GM23248 (cell line): ENCODE data around the gene IQCN. TPM values are rescaled to one million over a fixed set of nuclear protein-coding genes. Genes with fewer than 3 reads are reported as not detected.

Experiments used
- DNase-seq: peaks from one replicate; pipeline ENCODE4 v3.0.0-alpha.2; 2015
- H2AFZ ChIP-seq: fragments of 200-600 bp; sonication (generic); 2 replicates; pipeline ENCODE4 v1.6.1; 2016; ENCODE audit warnings: antibody characterized with exemption
- H3F3A ChIP-seq: fragments of 200-600 bp; sonication (generic); 2 replicates; pipeline ENCODE4 v1.6.1; 2016; ENCODE audit warnings: mild to moderate bottlenecking, antibody characterized with exemption, mixed run types; ENCODE audit not compliant: insufficient read depth
- H3K27ac ChIP-seq: fragments of 200-600 bp; sonication (generic); 2 replicates; pipeline ENCODE4 v1.5.1; 2016; ENCODE audit warnings: mild to moderate bottlenecking
- H3K27me3 ChIP-seq: fragments of 200-600 bp; sonication (generic); replicated peaks from 2 replicates; pipeline ENCODE4 v1.6.1; 2016; ENCODE audit warnings: mild to moderate bottlenecking; ENCODE audit not compliant: insufficient read depth
- H3K36me3 ChIP-seq: fragments of 200-600 bp; sonication (generic); 2 replicates; pipeline ENCODE4 v1.6.1; 2016; ENCODE audit warnings: low read depth, mild to moderate bottlenecking
- H3K4me1 ChIP-seq: fragments of 200-600 bp; sonication (generic); 2 replicates; pipeline ENCODE4 v1.6.1; 2016; ENCODE audit warnings: mild to moderate bottlenecking; ENCODE audit not compliant: insufficient read depth
- H3K4me2 ChIP-seq: fragments of 200-600 bp; sonication (generic); one replicate; pipeline ENCODE4 v1.6.1; 2016; ENCODE audit warnings: mild to moderate bottlenecking; ENCODE audit not compliant: unreplicated experiment
- H3K4me3 ChIP-seq: fragments of 200-600 bp; sonication (generic); 2 replicates; pipeline ENCODE4 v1.5.1; 2016; ENCODE audit warnings: mild to moderate bottlenecking
- H3K79me2 ChIP-seq: fragments of 200-600 bp; sonication (generic); 2 replicates; pipeline ENCODE4 v1.6.1; 2016; ENCODE audit warnings: mild to moderate bottlenecking; ENCODE audit not compliant: insufficient read depth
- H3K9ac ChIP-seq: fragments of 200-600 bp; sonication (generic); 2 replicates; pipeline ENCODE4 v1.6.1; 2016; ENCODE audit warnings: mild to moderate bottlenecking
- H3K9me2 ChIP-seq: fragments of 200-600 bp; sonication (generic); 2 replicates; pipeline ENCODE4 v1.6.1; 2016; ENCODE audit warnings: mixed run types, mild to moderate bottlenecking, moderate library complexity; ENCODE audit not compliant: insufficient read depth
- H3K9me3 ChIP-seq: fragments of 200-600 bp; sonication (generic); one replicate; pipeline ENCODE4 v1.6.1; 2017; ENCODE audit warnings: low read depth
- H4K20me1 ChIP-seq: fragments of 200-600 bp; sonication (generic); 2 replicates; pipeline ENCODE4 v1.6.0; 2016; ENCODE audit not compliant: insufficient read depth
- EZH2 ChIP-seq: fragments of 200-600 bp; sonication (generic); IDR thresholded peaks from 2 replicates; pipeline ENCODE4 v1.6.1; 2018; ENCODE audit warnings: antibody characterized with exemption, mild to moderate bottlenecking; ENCODE audit not compliant: insufficient read depth, poor library complexity, severe bottlenecking
- EZH2phosphoT487 ChIP-seq: fragments of 200-600 bp; sonication (generic); IDR thresholded peaks from 2 replicates; pipeline ENCODE4 v1.6.1; 2018; ENCODE audit warnings: antibody characterized with exemption, moderate library complexity, mild to moderate bottlenecking, low read depth; ENCODE audit not compliant: insufficient read depth
- WGBS, 2 experiments: methylation state at CpG; one replicate each; pipeline ENCODE4 v1.1.6; 2015 to 2017; ENCODE audit warnings: low lambda C conversion rate in 2 of 2, low coverage in 1 of 2; ENCODE audit errors: missing lambda C conversion rate in 2 of 2; 5-methylcytosine and 5-hydroxymethylcytosine counted together
- in situ Hi-C: fragments of 300-500 bp; cut with MboI; formaldehyde crosslinking; loops from 2 replicates; pipeline ENCODE4 v1.15.0; 2020
- polyA plus RNA-seq: library from polyadenylated mRNA; unstranded; fragments of >200 nt; fragmentation: Nextera tagmentation; extraction: Ambion mirVana; gene quantifications from 2 replicates; pipeline ENCODE4 v1.2.1, GENCODE V29; 2016
- total RNA-seq: library from RNA; depleted of rRNA; stranded (reverse); fragments of >200 nt; shearing (Covaris generic); gene quantifications from 2 replicates; pipeline ENCODE4 v1.2.3, GENCODE V29; 2014

Gene IQCN
- total and polyA plus RNA-seq, 2 experiments from 2014 or later: 0.11 to 0.16 TPM

GRCh38 chr19:18282021-18282787 is 8.0 kb upstream of the IQCN start:
- TF ChIP-seq EZH2 (no peak), EZH2phosphoT487 (no peak)
- 1 to 3% methylated on average over 15 to 27 of the region's 27 CpGs for WGBS, 2 experiments
- peaks cover 22% of the 10 kb centered on the region for H3F3A ChIP-seq

GRCh38 chr19:18281082-18282020 is 7.1 kb upstream of the IQCN start, which contains the start of gene JUND:
Gene JUND, minus strand, starts transcription at chr19:18281622. Its CDS starts 138 bp downstream, at chr19:18281484.
- Histone ChIP-seq H3K4me2 (peak within 1 kb of the TSS; percentile 93), H3K36me3 (peaks cover 8% of the 10 kb centered on the region), H3K27ac (peak within 1 kb of the TSS; percentile 99), H3K79me2 (peaks cover 40% of the 10 kb centered on the region), H3K9me3 (no peaks in the 10 kb centered on the region), H3K9ac (peak within 1 kb of the TSS; percentile 99), H3K4me3 (peak within 1 kb of the TSS; percentile 89), H3K9me2 (no peaks in the 10 kb centered on the region), H4K20me1 (peaks cover 8% of the 10 kb centered on the region; the same call in 1 of the 2 replicates), H2AFZ (peak within 1 kb of the TSS; percentile 60), H3K4me1 (peaks cover 19% of the 10 kb centered on the region), H3F3A (peaks cover 26% of the 10 kb centered on the region), H3K27me3 (no peaks in the 10 kb centered on the region)
- WGBS, 2 experiments: 1% methylated on average over 48 to 102 of the region's 138 CpGs
- peak; percentile 99 for DNase-seq
- in situ Hi-C loops: no loop called here
- TF ChIP-seq EZH2 (no peak), EZH2phosphoT487 (no peak)

More at GRCh38 chr19:18282021-18282787, 8.0 kb upstream of the IQCN start:
- peak overlapping the region; percentile 99 for H3K27ac ChIP-seq
- H3K4me1 ChIP-seq: peaks cover 19% of the 10 kb centered on the region
- peaks cover 31% of the 10 kb centered on the region for H3K79me2 ChIP-seq
- H3K4me2 ChIP-seq: peak overlapping the region; percentile 81
- H4K20me1 ChIP-seq: peaks cover 8% of the 10 kb centered on the region; the same call in 1 of the 2 replicates
- peak overlapping the region; percentile 60 for H2AFZ ChIP-seq
- peak overlapping the region; percentile 96 for H3K9ac ChIP-seq
- H3K27me3 ChIP-seq: no peaks in the 10 kb centered on the region
- in situ Hi-C loops: no loop called here
- H3K9me2 ChIP-seq: no peaks in the 10 kb centered on the region
- H3K9me3 ChIP-seq: no peaks in the 10 kb centered on the region
- peak overlapping the region; percentile 71 for H3K4me3 ChIP-seq
- DNase-seq: peak; percentile 83
- H3K36me3 ChIP-seq: peaks cover 8% of the 10 kb centered on the region

GRCh38 chr19:18280247-18281081 is 6.2 kb upstream of the IQCN start:
- Histone ChIP-seq H3F3A (peaks cover 35% of the 10 kb centered on the region), H3K4me2 (peak overlapping the region; percentile 93), H3K27ac (peak overlapping the region; percentile 95), H2AFZ (no peak overlapping the region), H3K36me3 (peaks cover 8% of the 10 kb centered on the region), H3K9me3 (no peaks in the 10 kb centered on the region), H3K9ac (peak overlapping the region; percentile 99), H3K79me2 (peaks cover 47% of the 10 kb centered on the region), H3K9me2 (no peaks in the 10 kb centered on the region), H3K27me3 (no peaks in the 10 kb centered on the region), H3K4me3 (peak overlapping the region; percentile 89), H4K20me1 (peaks cover 8% of the 10 kb centered on the region; the same call in 1 of the 2 replicates), H3K4me1 (peaks cover 24% of the 10 kb centered on the region)
- no peak for TF ChIP-seq EZH2phosphoT487
- no peak for TF ChIP-seq EZH2
- WGBS, 2 experiments: 0 to 2% methylated on average over 62 to 65 of the region's 111 CpGs
- peak; percentile 85 for DNase-seq
- in situ Hi-C loops: no loop called here
